Measurements from ENCODE around the gene PTPRJ.

The PTPRJ gene

DNA sequence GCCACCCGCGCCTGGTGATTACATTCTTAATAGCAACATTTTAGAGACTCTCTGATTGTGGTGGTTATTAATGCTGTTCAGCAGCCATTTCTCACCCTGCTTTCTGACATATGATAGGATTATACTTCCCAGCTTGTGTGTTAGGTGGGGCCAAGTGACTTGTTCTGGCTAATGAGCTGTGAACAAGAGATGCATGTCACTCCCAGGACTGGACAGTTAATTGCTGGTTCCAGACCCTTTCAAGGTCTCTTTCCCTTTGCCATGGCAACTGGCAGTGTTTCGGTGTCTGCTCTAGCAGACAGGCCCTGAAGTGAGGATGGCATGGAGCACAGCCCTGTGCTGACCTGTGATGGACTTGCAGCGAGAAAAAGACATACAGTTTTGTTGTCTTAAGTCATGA, 8.9 kb upstream of the PTPRJ start:
- no peak for DNase-seq (ENCODE audit: low read depth)
- no peak overlapping the region for H3K4me3 ChIP-seq (ENCODE audit: low read depth, low read length)
- TF ChIP-seq, protein P1, sequence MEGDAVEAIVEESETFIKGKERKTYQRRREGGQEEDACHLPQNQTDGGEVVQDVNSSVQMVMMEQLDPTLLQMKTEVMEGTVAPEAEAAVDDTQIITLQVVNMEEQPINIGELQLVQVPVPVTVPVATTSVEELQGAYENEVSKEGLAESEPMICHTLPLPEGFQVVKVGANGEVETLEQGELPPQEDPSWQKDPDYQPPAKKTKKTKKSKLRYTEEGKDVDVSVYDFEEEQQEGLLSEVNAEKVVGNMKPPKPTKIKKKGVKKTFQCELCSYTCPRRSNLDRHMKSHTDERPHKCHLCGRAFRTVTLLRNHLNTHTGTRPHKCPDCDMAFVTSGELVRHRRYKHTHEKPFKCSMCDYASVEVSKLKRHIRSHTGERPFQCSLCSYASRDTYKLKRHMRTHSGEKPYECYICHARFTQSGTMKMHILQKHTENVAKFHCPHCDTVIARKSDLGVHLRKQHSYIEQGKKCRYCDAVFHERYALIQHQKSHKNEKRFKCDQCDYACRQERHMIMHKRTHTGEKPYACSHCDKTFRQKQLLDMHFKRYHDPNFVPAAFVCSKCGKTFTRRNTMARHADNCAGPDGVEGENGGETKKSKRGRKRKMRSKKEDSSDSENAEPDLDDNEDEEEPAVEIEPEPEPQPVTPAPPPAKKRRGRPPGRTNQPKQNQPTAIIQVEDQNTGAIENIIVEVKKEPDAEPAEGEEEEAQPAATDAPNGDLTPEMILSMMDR (conservative IDR thresholded peaks at IDR 0.05; ENCODE audit: low read depth, low read length) = no peak

DNA sequence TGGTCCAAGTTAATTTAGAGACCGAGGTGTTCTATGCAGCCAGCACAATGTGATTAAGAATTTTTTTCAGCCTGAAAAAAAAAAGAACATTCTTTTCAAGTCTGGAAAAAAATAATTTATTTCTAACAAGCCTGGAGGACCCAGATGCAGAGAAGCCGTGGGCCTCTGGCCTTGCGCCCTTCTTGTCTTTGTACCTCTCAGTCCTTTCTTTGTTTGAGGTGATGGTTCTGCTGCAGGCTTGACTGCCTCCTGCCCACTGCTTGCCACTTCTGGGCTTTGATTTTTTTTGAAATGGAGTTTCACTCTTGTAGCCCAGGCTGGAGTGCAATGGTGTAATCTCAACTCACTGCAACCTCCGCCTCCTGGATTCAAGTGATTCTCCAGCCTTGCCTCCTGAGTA, 7.2 kb upstream of the PTPRJ start:
- no peak for DNase-seq (ENCODE audit: low read depth)
- TF ChIP-seq, protein P1 (conservative IDR thresholded peaks at IDR 0.05; ENCODE audit: low read depth, low read length) = no peak
- H3K4me3 ChIP-seq (ENCODE audit: low read depth, low read length) = no peak overlapping the region

DNA sequence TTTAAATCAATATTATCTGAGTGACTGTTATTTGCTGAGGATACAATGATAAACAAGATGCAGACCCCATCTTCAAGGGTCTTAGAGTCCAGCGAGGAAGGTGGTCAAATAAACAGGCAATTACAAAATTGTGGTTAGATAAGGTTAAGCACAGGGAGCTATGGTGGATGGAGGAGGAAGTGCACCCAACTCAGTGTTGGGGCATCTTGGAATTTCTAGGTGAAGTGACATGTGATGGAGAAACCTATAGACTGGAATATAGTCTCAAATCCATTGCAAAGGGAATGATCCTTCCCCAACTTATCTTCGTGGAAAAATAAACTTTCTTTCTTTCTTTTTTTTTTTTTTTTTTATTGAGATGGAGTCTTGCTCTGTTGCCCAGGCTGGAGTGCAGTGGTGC, 3.4 kb upstream of the PTPRJ start:
- TF ChIP-seq, protein P1 (conservative IDR thresholded peaks at IDR 0.05; ENCODE audit: low read depth, low read length) = no peak
- no peak overlapping the region for H3K4me3 ChIP-seq (ENCODE audit: low read depth, low read length)
- no peak for DNase-seq (ENCODE audit: low read depth)

DNA sequence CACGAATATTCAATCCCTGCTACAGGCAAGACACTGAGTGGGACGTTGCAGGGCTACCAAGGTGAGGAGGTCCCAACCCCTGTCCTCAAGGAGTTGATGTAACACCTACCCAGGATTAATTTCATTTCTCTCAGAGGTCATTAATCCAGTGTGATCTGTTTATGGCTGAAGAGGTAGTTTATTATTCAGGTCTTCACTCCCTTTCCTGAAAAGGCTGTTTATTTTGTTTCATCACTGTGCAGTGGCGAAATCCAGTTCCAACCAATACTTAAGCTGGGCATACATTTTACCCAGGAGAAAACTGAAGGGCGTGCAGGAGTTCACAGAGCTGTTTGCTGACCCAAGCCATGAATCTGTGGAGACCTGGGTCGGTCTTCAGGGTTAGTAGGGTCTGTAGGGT, 2.7 kb upstream of the PTPRJ start:
- H3K4me3 ChIP-seq (ENCODE audit: low read depth, low read length) = no peak overlapping the region
- DNase-seq (ENCODE audit: low read depth) = no peak
- TF ChIP-seq, protein P1 (conservative IDR thresholded peaks at IDR 0.05; ENCODE audit: low read depth, low read length) = no peak

DNA sequence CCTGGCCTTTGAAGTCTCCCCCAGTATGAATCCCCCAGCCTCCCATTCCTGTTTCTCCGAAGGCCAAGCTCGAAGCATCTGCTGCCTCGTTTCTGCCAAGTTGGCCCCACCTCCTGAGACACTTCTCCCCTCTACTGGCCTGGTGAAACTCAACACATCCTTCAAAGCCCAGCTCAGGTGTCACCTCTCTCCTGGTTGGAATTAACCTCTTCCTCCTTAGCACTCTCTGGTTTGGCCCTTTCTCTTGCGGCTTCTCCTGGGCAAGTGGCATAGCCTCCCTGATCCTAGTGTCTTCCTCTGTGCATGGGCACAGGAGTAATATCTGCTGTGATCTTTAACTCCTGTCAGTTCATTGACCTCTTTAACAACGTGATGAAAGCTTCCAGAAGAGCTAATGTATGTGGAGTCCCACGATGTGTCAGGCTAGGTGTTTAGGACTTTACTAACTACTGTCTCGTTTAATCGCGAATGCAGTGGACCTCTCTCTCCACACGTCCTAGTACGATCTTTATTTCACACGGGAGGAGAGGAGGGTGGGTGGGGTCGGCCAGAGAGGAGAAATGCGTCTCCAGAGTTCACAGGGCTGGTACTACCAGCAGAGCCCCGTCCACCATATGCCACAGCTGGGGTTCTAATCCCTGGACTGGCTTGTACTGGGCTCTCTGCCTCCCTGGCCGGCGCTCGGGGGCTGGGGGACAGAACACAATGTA, 826 bp upstream of the PTPRJ start:
- TF ChIP-seq, protein P1 (conservative IDR thresholded peaks at IDR 0.05; ENCODE audit: low read depth, low read length) = no peak
- peak overlapping the region; percentile 74 for H3K4me3 ChIP-seq (ENCODE audit: low read depth, low read length)
- no peak for DNase-seq (ENCODE audit: low read depth)

DNA sequence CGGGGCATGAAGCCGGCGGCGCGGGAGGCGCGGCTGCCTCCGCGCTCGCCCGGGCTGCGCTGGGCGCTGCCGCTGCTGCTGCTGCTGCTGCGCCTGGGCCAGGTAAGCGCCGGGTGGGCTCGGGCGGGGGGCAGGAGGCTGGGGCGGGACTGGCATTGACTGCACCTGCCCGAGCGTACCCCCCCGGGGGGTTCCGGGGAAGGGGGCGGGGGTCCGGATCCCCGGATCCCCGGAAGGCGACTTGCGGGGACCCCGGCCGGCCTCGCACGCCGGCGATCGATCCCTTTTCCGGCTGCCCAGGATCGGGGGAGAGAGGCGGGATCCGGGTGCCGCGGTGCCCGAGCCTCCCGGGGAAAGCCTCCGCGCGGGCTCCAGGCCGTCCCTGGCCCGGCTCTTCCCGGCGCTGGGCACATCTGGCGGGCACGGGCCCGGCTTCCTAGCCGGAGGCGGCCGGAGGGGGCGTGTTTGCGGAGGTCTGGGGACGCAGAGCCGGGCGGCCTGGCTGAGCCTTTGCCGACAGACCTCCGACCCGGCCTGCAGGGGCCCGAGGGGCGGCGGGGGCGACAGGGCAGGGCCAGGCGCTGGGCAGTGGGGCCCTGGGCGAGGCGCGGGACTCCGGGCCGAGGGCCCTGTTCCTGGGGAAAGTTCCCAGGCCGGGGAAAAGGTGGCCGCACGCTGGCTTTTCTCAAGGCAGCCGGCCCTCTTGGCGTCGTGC, 705 bp downstream of the PTPRJ start:
- TF ChIP-seq, protein P1 (conservative IDR thresholded peaks at IDR 0.05; ENCODE audit: low read depth, low read length) = peak; percentile 19
- peak overlapping the region; percentile 74 for H3K4me3 ChIP-seq (ENCODE audit: low read depth, low read length)
- peak; percentile 44 for DNase-seq (ENCODE audit: low read depth)
